Colon (tissue), 2 donors: ENCODE data around the gene SCGN.

Experiments
- FAIRE-seq: peaks from 2 replicates; lab custom pipeline; 2012; peaks lifted over from hg19 to GRCh38; lab: Jason Lieb, UNC
- donor health status: control.
- donor health status: control.

Gene SCGN

GRCh38 chr6:25640891-25641290, 11.1 kb upstream of the SCGN start:
- FAIRE-seq, result no peak

GRCh38 chr6:25641377-25641776, 10.6 kb upstream of the SCGN start:
- FAIRE-seq, result no peak

- FAIRE-seq, result no peak
Measured at GRCh38 chr6:25641940-25642666, 9.9 kb upstream of the SCGN start.

- no peak for FAIRE-seq
Measured at GRCh38 chr6:25642667-25643328, 9.2 kb upstream of the SCGN start.

- no peak for FAIRE-seq
Measured at GRCh38 chr6:25645916-25646315, 6.1 kb upstream of the SCGN start.

GRCh38 chr6:25649611-25650010, 2.4 kb upstream of the SCGN start:
- FAIRE-seq, result no peak

GRCh38 chr6:25655723-25656122, 3.7 kb downstream of the SCGN start:
- FAIRE-seq, result no peak

- no peak for FAIRE-seq
Measured at GRCh38 chr6:25659633-25660368, 7.8 kb downstream of the SCGN start.

- FAIRE-seq, result no peak
Measured at GRCh38 chr6:25660512-25660911, 8.5 kb downstream of the SCGN start.

GRCh38 chr6:25661129-25661779, 9.2 kb downstream of the SCGN start:
- no peak for FAIRE-seq

GRCh38 chr6:25665455-25665854, 13.4 kb downstream of the SCGN start:
- FAIRE-seq, result no peak

GRCh38 chr6:25669413-25669812, 17.4 kb downstream of the SCGN start:
- no peak for FAIRE-seq

- FAIRE-seq, result no peak
Measured at GRCh38 chr6:25670208-25670607, 18.2 kb downstream of the SCGN start.

- no peak for FAIRE-seq
Measured at GRCh38 chr6:25670793-25671513, 18.9 kb downstream of the SCGN start.

- no peak for FAIRE-seq
Measured at GRCh38 chr6:25671652-25672051, 19.6 kb downstream of the SCGN start.

- FAIRE-seq, result no peak
Measured at GRCh38 chr6:25675167-25675566, 23.2 kb downstream of the SCGN start.

- FAIRE-seq, result no peak
Measured at GRCh38 chr6:25676775-25677174, 24.8 kb downstream of the SCGN start.

GRCh38 chr6:25681848-25682247, 29.8 kb downstream of the SCGN start:
- FAIRE-seq, result no peak

GRCh38 chr6:25682324-25682723, 30.3 kb downstream of the SCGN start:
- FAIRE-seq, result no peak

GRCh38 chr6:25684565-25684964, 32.5 kb downstream of the SCGN start:
- no peak for FAIRE-seq

GRCh38 chr6:25685251-25685650, 33.2 kb downstream of the SCGN start:
- FAIRE-seq, result no peak

GRCh38 chr6:25685896-25686295, 33.9 kb downstream of the SCGN start:
- FAIRE-seq, result no peak
